Mucosa of gallbladder (tissue), 1 donor: ENCODE results near the gene EHMT1. TPM values are rescaled to one million over a fixed set of nuclear protein-coding genes. Genes with fewer than 3 reads are reported as not detected.
A peak's percentile ranks its signal among the peaks of the same experiment; 100 is the strongest.

ENCODE experiments used
- DNase-seq: peaks from one replicate; pipeline ENCODE4 v3.0.0-alpha.2; 2020; ENCODE audit warnings: low spot score
- total RNA-seq: library from RNA; stranded (reverse); gene quantifications from one replicate; pipeline ENCODE4 v1.2.1, GENCODE V29; 2021
- donor health status: DM: no; HTN: no; CAD: no.

EHMT1 gene
- 100 TPM for total RNA-seq

DNA sequence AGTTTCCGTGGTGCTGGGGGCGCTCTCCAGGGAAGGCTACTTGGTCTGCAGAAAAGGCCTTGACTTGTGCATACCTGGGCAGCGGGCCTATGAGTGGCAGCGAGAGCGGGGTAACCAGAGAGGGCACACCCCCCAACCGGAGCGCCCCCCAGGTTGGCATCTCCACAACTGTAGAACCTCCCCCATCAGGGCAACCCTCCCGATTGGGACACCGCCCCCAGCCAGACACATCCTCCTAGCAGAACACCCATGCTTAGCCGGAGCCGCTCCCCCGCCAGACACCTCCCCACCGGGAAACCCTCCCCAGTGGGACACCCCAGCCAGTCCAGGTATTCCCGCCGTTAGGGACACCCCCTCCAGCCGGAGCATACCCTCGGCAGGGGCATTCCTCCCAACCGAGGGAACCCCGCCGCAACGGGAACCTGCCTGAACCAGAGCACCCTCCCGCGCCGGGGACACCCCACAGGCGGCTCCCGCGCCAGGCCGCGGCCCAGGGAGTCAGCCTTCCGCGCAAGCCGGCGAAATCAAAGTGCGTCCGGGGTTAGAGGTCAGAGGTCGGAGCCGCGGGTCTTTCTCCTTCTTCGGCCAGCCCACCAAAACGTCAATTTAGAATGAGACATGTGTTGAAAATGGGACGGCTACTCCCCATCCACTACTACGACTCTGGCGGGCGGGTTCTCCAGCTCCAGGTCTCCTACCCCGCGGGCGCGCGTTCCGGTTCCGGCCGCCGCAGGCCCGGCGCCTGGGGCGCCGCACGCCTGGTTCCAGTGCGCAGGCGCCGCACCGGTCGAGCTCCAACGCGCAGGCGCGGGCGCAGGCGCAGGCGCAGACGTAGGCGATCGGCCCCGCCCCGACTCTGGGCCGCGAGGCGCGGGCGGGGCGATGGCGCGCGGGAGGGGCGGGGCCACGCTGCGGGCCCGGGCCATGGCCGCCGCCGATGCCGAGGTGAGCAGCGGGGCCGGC, at the start of gene EHMT1:
Gene EHMT1, plus strand, starts transcription at position 901 of the 963 bp plus-strand sequence. Its CDS starts 24 bp downstream, at position 925.
- DNase-seq: peak; percentile 90

DNA sequence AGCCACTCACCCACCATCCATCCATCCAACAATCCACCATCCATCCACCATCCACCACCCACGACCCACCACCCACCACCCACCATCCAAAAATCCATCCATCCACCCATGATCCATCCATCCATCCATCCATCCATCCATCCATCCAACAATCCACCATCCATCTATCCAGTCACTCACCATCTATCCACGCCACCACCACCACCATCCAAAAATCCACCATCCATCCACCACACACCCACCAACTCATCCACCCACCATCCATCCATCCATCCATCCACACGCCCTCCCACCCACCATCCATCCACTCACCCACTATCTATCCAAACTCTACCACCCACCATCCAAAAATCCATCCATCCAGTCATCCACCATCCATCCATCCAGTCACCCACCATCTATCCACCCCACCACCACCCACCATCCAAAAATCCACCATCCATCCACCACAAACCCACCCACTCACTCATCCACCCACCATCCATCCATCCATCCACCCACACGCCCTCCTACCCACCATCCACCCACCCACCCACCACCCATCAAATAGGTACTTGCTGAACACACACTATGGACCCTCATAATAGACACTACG, 49.1 kb upstream of the EHMT1 start:
- no peak for DNase-seq

DNA sequence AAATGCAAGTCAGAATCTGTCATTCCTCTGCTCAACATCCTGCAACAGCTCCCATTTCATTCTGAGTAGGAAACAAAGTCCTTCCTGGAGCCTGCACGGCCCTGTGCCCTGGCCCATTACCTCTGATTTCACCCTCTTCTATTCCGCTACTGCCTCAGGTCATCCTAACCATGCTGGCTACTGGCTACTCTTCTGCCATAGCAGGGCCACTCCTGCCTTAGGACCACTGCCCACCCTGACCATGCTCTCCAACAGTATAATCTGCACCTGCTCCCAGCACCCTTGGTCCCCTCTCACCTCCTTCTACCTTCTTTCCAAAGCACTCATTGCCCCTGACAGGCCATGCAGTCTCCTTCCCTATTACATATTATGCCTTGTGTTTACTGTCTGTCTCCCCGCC, 48.2 kb upstream of the EHMT1 start:
- no peak for DNase-seq

DNA sequence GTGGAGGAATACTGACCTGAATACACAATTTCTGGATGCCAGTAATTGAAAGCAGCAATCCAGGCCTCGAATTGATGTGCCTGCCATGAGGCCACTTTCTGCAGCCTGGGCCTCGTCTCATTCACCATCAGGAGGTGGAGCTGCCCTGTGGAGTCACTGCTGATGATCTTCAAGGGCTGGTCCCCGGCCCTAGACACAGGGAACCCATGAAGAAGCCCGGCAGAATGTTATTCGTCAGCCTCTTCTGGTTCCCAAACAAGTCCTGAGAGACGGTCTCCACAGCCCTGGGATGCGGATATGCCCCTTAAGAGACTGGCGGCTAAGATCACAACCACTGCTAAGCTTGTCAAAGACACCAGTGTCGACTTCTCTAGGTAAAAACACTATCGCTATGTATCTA, 44.6 kb upstream of the EHMT1 start:
- no peak for DNase-seq

DNA sequence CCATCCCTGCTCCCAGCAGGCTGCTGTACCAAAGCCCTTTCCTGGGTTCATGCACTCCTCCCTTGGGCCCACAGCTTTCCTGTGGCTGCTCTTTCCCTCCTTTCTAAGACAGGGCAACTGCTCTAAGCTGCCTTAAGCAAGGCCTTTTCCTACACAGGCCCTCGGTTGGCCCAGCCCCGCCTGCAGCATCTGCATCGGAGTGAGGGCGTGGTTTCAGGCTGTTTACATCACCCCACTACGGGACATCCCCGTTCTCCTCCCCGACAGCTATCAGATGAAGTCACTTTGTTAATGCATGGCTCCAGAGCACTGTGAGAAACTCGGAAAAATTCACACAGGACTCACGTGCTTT, 43.5 kb upstream of the EHMT1 start:
- no peak for DNase-seq

DNA sequence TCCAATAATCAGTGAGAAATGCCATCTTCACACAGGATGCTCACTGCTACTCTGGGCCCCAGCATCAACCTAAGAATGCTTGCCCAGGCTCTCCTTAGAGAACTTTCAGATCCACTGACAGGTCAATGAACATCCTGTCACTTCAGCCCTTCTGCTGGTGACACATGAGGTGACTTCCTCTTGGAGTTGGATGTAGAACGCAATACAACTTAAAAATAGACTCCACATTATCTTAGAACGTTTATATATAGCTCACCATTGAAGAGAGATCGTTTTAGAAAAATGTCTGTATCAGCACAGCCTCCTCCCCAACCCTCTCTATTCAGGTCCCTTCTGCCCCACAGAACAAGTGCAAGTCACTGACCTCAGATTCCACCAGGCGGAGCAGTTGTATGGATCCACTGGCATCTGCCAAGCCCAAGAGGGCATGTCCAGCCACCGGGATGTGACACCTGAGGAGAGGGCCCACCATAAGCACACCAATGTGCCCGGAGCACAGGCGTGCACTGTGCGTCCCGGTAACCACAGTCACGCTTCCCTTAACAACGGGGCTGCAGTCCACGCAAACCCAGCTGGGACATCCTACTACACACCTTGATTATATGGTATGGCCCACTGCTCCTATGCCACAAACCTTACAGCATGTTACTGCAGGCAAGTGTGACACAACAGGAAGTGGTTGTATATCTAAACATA, 42.9 kb upstream of the EHMT1 start:
- DNase-seq: no peak

DNA sequence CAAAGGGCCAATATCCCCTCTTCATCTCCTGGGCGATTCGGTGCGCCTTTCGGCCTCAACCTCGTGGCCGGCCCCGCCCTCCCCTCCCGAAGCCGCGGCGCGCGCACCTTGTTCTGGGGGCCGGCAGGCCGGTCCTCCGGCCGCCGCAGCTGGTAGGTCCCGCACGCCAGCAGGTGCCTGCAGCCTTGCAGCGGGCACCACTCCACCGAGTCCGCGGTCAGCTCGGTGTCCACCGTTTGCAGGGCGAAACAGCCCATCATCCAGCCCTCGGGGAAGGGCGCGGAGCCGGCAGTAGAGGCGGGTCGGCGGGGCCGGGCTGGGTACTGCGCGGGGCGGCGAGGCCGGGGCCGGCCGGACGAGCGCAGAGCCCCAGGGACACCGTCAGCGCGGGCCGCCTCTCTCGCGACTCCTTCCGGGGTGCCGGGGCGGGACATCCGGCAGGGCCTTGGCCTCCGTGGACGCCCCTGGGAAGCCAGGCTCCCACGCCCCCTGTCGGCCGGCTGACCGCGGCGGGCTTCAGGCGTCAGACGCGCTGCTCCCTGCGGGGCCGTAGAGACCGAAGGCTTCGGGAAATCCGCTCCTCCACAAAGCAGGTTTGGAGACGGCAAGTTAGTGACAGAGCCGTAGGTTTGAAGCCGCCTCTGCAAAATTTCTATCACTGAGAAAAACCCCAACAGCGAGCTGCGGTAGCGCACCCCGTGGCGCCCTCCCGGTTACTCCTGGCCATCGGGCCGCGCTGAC, 40.1 kb upstream of the EHMT1 start, which contains the start of gene DPH7:
Gene DPH7, minus strand, starts transcription at position 408 of the 741 bp plus-strand sequence. Its CDS starts 148 bp downstream, at position 260.
- peak; percentile 95 for DNase-seq

DNA sequence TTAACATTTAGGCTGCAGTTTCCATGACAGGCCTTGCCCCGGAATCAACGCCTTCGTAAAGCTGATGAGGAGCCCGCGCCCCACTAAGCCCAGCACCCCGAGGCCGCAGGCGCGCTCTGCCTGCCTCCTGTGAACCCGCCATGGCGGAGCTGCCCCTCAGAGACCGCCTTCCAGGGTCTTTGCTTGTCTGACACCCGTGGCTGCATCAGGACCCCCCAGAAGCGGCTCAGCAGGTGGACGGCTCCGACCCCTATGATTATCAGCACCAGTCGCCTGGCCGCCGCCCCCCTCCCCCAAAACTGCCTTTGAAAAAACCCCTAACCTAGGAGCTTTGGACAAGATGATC, 39.6 kb upstream of the EHMT1 start:
- no peak for DNase-seq

DNA sequence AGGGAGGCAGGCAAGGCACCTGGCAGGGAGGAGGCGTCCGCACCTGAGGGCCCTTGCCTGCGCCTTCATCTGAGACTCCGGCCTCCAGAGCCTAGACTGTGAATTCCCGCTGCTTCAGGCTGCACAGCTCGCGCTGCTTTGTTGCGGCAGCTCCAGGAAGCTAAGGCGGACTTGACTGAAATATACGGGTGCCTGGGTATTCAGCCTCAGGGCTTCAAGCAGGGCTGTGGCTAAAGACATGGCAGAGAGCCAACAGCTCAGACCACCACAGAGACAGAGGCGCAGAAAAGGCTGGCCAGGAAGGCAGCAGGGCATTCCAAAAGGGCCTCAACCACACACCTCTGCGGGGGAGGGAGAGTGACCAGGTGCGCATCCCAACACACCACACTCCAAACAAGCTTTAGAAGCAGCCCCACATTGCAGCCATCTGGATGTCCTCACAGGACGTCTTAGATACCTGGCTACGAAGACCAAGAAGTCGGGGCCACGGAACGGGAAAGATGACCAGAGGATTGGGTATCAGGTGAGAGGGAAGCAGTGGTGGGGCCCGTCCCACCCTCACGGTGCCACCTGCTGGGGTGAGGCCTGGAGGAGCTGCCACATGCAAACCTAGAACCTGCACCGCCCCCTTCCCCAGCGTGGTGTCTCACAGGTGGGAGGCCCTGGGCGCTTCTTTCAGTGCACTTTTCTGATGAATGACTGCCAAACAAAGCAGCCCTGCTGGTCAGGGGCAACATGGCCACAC, 38.4 kb upstream of the EHMT1 start:
- no peak for DNase-seq

DNA sequence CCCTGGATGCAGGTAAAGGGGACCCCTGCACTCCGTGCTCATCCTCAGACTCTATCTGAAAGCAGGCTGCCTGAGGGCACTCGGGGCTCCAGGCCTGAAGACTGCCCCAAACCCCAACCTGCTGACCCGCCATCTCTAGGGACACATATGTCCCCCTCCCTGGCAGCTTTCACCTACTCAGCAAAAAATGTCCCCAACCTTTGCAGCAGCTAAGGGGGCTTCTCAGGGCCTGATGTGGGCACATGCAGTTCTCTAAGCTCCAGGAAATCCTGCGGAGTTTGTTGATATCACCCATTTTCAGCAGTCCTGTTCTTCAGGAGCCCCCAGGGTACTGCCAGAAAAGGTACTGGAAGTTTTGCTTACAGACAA, 37.9 kb upstream of the EHMT1 start:
- no peak for DNase-seq

DNA sequence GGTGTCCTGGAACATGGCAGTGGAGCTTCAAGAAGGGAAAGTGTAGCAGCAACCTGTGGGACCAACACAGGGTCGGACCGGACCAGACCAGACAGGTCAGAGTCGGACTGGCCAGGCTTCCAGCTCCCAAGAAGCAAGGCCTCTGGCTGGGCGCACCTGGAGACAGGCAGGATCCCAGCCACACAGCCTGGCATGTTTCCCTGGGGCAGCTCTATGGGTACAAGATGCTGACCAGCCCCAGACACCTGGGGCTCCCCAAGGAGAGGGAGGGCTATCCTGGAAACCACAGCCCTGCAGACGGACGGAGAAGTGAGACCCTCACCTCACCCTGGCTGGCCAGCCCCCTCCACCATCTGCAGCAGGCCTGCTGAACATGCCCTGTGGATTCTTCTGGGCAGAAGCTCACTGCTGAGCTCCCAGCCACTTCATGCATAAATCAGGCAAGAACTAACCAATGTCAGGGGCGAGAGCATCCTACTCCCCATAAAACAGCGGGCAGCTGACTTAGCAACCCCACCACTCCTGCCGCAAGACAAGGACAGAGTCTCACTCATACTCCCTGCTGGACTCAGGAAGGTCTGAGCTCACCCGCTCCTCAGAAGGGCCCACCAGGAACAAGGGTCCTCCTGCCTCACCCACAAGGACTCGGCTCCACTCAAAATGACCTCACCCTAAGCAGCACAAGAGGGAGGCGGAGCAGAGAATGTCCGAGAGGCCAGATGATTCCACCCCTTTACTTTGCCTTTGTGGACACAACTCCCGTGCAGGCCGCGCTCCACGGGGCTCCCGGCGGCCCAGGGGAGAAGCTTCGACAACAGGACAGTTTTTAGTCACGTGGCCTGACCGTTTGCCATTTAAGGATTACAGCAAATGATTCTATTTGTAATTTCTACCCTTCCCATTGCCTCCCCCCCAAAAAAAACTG, 37.2 kb upstream of the EHMT1 start:
- no peak for DNase-seq

DNA sequence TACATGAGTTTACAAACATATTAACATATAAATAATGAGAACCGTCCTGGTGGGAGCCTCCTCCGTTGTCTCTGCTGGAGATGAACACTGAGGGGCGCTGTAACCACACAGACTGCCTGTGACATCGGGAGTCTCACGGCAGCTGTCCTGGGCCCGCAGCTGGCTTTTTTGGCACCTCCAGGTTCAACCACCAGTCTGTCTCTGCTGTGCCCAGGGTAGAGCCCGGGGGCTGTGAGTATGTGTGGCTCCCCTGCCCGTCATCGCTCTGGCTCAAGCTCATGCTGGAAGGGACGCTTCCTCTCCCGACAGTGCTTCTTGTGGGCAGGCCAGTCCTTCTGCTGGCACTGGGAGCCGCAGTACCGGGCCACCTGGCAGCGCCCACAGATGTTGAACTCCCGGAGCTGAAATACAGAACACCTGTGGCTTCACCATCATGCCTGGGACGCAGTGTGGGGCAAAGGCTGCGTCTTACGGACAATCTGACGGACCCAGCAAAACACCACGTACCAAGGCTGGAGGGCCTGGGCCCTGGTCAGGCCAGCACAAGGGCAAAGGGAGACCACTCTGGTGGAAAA, 36.4 kb upstream of the EHMT1 start:
- DNase-seq: no peak

DNA sequence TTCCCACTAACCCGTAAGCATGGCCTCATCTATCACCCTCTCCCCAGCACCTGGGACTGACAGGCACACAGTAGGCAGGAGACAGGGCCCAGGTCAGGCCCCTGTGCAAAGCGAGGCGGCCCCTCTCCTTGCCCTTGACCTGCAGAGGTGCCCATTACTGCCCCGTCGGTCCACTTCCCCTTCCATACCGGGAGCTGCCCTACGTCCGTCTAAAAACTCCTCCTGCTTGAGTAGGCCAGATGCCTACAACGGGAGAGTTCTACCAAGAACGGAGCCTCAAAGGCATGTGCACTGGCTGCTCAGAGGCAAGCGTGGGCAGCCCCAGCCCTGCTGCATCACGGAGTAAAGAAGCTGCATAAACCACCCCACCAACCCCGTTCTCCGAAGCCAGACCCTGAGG, 35.5 kb upstream of the EHMT1 start:
- no peak for DNase-seq

DNA sequence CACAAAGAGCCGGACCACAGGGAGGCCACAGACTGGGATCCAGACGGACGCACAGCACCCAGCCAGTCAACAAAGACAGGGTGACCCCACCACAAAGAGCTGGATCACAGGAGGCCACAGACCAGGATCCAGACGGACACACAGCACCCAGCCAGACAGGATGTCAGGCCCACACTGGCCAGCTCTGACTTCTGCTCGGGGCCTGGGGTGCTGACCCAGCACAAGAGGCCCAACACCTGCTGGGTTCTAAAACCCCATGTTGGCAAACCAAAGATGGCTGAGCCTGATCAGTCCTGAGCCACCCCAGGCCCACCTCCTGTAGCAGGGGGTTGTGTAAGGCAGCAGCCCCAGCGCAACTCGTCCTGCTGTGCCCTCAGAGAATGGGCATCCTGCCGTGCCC, 34.8 kb upstream of the EHMT1 start:
- no peak for DNase-seq

DNA sequence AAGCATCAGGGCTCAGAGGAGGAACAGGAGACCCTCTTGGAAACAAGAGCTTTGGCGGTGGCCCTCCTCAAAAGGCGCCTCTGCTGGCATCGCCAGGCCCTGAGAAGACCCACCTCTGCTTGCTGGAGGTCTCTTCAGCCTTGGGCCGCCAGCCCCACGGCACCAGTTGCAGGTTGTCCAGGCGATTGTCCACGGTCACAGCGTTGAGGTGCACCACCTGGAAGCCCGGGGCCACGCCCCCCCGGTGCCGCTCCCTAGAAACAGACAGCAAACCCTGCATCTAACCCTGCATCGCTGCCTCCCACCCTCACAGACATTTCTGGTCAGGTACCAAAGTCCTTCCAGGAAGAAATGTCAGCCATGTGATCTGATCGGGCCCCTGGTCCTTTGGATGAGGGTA, 32.0 kb upstream of the EHMT1 start:
- no peak for DNase-seq

DNA sequence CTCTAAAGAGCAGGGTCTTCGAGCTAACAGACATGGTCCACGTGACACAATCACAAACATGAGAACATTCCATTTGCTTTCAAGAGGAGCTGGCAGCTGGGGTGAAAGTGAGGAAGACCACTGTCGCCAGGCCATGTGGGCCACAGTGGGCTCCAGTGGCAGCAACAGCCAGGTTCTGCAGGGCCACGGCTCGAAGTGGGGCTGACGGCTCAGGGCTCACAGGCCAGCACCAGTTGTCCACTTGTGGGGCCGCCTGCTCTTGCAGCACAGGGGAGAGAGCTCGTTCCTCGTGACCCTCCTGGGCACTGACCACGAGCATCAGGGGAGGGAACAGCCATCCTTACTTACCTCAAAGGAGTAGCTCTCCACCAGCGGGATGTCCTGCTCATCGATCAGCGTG, 30.5 kb upstream of the EHMT1 start:
- no peak for DNase-seq

DNA sequence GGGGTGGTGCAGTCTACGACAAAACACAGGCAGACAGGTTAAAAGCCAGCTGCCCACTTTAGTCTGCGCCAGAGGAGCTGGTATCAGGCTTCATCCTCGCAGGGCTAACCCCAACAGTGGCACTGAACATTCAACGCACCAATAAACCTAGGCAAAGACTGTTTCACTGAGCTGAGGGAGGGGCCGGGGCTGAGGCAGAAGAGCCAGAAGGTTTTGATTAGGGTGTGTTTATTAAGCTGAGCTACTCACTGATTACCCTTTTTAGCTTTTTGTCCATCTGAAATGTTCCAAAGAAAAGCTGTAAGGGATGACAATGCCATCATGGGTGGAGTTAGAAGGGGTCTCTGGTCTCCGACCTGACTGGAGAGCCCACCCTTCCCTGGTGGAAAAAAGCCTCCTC, 29.9 kb upstream of the EHMT1 start:
- no peak for DNase-seq

DNA sequence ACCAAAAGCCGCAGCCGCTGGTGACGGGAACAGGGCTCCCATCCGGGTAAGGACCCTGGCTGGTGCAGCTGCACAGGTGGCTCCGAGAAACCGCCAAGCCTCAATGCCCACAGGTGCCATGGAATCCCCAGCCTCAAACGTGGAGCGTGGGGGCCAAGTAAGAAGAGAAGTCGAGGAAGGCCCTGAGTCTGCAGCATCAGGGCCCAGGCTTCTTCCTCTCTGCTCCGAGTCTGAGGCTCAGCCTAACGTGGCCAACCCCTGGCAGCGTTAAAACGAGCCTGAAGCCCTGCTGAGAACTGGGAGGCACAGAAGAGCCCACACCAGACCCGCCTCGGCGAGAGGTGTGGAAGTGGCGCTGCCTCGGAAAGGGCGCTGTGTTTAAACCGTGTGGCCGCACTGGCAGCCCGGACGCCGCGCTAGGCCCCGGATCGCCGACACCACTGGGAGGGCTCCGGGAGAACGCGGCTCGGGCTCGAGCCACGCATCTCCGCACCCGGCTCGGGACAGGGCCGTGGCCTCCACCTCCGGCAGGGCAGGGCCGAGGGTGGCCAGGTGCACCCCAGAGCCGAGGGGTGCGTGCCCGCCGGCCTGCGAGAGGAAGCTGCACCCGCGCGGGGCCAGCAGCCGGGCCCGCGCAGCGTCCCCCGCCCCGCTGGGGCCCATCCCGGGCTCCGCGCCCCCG, 29.2 kb upstream of the EHMT1 start:
- no peak for DNase-seq

DNA sequence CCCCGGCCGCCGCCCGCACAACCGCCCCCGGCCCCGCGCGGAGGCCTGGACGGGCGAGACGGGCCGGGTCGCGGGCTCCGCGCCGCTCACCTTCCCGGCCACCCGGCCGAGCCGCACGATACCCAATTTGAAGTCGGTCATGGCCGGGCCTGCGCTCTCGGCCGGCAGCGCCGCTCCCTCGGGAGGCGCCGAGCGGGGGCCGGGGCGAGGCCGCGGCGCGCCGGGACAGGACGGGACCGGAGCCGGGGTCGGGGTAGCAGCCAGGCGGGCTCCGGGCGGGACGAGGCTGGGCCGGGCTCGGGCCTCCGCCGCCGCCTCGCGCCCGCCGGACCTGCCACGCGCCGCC, 28.7 kb upstream of the EHMT1 start:
- no peak for DNase-seq
